Measurements from ENCODE around the gene XYLT1. TPM values are rescaled to one million over a fixed set of nuclear protein-coding genes. Genes with fewer than 3 reads are reported as not detected.

The XYLT1 gene
- polyA plus RNA-seq, 4 donors: 6.9 to 8.0 (median 7.2) TPM

DNA sequence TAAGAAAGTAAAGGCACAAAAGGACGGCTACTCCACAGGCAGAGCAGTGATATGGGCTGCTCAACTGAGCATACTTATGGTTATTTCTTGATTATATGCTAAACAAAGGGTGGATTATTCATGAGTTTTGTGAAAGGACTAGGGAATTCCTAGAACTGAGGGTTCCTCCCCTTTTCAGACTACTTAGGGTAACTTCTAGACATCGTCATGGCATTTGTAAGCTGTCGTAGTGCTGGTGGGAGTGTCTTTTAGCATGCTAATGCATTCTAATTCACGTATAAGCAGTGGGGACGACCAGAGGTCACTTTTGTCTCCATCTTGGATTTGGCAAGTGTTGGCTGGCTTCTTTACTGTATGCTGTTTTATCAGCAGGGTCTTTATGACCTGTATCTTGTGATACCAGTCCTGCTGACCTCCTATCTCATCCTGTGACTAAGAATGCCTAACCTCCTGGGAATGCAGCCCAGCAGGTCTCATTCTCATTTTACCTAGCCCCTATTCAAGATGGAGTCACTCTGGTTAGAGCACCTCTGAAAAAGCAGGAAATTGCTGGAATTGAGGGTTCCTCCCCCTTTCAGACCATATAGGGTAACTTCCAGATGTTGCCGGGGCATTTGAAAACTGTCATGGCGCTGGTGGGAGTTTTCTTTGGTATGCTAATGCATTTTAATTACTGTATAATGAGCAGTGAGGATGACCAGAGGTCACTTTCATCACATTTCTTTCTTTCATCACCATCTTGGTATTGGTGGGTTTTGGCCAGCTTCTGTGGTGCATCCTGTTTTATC lies 388.5 kb downstream of the XYLT1 start:
- DNase-seq (ENCODE audit: low read depth in 4 of 4, low spot score in 2 of 4): no peak

DNA sequence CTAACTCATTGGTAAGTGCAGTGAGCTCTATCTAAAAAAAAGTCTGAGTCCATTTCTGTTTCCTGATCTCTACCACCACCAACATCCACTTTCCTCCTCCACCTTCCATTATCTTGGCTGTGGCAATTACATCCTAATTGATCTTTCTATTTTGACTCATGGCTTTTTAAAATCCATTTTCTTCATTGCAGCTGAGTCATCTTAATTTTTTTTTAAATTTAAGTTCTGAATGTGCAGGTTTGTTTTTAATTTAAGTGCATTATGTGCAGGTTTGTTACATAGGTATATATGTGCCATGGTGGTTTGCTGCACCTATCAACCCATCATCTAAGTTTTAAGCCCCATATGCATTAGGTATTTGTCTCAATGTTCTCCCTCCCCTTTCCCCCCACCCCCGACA lies 390.7 kb downstream of the XYLT1 start:
- no peak for DNase-seq (ENCODE audit: low read depth in 4 of 4, low spot score in 2 of 4)

DNA sequence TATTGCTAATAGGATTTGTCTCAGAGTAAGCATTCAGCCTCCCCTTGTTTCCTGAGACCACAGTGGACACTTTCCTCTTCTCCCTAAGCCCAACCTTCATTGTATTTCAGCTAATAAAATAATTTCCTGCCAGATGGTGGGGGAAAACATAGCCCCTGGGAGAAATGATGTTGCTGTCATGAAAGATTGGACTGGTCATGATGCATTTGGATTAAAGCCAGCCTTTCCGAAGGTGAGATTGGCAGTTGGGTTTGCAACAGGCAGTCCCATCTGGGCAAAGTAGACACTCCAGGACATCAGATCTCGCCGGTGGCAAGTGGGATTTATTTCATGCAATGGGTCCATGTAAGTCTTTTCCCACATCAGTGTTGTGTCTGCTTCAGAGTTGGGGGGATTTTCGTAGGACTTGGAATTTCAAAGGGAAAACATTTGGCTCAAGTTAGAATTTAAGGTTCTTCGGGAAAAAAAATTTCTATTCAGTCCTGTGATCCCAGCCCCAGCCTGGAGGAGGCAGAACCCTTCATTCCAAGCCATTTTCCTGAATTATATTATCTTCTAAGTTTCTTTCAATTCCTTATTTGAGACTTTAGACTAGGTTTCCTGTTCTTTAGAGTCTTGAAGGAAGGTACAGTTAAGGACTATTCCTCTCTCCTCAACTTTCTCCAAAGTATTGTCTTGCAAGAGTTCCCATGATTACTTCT lies 391.7 kb downstream of the XYLT1 start:
- no peak for DNase-seq (ENCODE audit: low read depth in 4 of 4, low spot score in 2 of 4)

DNA sequence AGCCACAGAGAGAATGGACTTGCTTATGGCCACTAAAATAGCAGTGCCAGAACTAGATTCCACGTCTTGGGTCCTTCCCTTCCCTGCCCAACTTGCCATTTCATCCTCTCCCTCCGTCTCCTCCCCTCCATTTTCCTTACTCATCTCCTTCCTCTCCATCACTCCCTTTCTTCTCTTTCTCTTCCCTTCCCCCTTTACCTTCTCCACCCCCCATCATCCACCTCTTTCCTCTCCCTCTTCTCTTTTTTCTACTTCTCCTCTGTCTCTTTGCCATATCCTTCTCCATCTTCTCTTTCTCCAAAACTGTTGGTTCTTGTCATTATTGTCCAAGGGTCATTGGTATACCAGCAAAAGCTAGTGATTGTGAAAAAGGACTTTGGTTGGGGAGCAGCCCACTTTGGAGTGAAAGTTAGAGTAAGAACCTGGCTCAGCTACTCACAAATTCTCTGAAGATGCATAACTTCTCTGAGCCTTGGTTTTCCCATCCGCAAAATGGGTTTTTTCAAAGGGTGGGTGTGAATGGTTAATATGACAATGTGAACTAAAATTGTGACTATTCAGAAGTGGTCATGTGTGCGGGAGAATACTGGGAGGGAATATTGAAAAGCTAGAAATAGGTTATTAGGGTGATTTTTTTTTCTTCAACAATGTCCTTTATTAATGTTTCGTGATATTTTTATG lies 393.8 kb downstream of the XYLT1 start:
- DNase-seq (ENCODE audit: low read depth in 4 of 4, low spot score in 2 of 4): no peak

DNA sequence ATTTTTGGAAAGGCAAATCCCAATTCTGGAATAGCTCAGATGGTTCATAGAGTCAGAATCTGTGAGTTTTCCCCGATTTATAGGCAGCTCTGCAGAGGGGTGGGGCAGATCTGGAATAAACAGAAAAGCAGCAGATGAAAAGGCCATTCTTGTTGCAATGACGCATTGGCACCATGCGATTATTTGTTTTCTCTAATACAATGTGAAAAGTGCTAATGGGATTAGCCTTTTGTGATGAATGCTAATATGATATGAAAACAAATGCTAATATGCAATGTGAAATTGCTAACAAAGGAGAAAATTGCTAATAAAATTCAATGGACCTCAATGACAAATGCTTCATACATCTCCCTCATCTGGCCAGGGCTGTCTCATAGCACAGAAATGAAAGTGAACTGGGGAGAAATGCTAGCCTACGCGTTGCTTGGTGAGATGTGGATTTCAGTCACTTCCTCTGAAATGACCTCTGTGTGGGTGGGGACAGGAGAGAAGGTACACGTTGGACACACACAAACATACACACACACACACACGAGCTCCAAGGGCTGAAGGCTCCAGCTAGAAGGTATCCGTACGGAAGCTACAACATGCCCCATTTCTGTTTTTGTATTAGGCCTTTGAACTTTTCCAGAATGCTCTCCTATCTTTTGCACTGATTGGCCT lies 394.5 kb downstream of the XYLT1 start:
- DNase-seq (ENCODE audit: low read depth in 4 of 4, low spot score in 2 of 4): no peak

DNA sequence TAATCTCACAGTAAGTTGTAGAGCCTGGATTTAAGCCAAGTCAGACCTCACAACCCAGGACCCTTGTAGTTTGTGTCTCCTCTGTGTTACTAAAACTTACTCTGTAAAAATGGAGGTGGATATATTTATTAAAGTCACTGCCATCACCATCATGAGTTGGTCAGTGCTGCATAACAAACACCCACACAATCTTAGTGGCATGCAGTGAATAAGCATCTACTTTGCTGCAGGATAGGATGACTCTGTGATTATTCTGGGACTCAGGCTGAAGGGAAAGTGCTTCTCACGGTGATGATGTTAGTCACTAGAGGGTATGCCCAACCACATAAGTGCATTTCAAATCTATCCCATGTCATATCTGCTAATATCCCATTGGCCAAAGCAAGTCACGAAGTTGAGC lies 398.7 kb downstream of the XYLT1 start:
- no peak for DNase-seq (ENCODE audit: low read depth in 4 of 4, low spot score in 2 of 4)

DNA sequence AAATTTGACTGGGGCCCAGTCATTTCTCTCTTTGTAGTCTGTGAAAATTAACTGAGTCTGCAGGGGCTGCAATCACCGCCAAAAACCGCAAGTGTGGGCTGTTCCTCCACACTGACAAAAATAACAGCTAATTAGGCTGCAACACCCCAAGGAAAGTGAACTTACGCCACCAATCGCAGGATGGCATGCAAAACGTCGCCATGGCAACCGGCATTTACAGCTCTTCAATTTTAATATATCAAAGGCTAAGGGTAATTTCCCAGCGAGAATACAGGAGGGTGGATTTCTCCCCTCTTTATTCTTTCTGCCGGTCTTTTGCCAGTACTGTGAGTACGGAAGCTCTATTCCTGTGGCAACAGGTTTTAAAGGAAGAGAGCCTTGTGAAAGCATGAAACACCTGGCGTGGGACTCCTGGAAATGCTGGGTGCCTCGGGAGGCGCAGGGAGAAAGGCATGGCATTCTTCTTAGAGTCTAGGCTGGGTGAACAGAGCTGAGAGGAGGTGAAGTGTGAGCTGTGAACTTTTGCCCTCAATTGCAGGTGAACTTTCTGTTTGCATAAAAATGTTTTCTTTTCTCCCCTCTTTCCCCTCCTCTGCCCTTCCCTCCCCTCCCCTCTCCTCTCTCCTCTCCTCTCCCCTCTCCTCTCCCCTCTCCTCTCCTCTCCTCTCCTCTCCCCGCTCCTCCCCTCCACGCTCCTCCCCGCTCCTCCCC lies 399.7 kb downstream of the XYLT1 start:
- DNase-seq (ENCODE audit: low read depth in 4 of 4, low spot score in 2 of 4): peak in 3 of 4 donors; percentile 9 to 29 (median 24)

DNA sequence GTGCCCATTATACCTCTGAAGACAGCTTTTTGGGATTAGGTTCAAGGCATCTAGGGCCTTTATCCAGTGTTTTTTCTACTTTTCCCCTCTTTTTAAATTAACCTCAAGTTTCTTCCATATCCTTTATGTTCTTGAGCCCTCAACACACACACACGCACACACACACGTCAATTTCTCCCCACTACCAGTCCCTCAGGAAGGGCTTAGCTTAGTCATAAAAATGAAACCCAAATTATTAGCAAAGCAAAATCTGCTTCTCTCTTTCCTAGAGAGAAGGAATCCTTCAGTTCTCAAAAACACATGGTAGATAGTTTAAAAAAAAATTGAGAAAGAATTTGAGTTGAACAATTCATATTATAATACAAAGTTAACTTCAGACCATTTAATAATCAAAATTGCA lies 401.1 kb downstream of the XYLT1 start:
- DNase-seq (ENCODE audit: low read depth in 4 of 4, low spot score in 2 of 4): no peak

DNA sequence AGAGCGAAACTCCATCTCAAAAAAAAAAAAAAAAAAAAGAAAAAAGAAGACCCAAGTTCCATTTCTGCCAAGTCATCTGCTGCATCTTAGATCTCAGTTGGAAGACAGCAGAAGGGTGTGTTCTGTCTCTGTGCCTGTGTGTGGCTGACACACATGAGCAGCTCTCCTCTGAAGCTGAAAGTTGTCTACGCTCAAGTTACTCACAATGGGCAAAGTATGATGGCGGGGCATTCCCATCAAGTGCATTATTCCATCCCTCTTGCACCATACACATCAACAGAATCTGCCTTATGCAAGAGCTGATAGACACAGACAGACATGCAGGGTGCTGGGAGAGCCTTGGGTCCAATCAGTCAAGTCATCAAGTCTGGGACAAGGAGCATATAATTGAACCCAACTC lies 402.2 kb downstream of the XYLT1 start:
- DNase-seq (ENCODE audit: low read depth in 4 of 4, low spot score in 2 of 4): no peak

DNA sequence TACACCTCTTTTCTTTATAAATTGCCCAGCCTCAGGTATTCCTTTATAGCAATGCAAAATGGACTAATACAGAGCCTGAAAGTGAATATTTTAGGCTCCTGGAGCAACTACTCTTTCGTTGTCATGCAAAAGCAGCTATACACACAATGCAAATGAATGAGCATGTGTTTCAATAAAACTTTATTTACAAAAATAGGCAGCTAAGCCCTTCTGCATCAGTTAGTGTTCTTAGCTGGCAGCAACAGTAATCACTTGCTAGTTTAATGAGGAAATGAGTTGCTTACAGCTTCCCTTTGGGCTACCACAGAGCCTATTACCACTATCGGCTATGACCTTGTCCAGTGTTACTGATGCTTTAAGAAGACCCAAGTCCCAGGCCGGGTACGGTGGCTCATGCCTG lies 402.9 kb downstream of the XYLT1 start:
- no peak for DNase-seq (ENCODE audit: low read depth in 4 of 4, low spot score in 2 of 4)

DNA sequence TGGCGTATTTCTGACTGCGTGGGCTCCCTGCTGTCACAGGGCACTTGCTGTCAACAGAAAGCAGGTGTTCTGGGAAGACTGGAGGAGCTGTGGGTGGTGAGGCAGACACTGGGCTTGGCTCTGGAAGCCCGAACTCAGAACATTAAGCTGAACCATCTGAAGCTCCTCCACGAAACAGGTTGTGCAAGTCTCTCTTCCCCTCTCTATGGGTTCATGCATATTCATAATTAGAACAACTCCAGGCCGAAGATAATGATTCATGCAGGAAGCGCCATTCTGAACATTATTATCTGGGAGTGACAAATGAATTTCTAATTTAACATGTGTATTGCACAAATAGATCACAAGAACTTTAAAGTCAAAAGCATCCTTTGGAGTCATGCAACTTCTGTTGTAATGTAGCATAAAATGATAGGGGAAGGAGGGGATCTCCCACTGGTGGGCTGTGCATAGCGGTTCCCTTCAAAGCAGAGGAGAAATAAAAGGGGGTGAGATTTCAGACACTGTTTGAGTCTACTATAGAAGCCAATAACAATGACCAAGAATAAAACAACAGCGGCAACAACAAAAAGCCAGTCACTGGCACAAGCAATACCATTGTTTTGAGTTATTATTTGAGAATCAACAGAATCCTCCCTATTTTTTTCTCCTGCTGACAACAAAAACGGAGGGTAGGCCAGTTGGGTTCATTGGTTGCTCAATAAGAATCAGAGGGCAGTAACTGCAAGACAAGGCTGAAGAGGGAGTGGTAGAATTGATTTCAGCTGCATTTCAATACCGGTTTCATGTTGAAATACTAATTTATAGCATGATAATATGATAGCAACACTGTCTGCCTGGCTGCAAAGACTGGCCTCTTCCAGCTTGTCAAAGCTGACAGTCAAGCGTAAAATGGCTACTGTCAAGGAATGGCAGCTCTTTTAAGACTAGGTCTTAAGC lies 407.3 kb downstream of the XYLT1 start:
- no peak for DNase-seq (ENCODE audit: low read depth in 4 of 4, low spot score in 2 of 4)

DNA sequence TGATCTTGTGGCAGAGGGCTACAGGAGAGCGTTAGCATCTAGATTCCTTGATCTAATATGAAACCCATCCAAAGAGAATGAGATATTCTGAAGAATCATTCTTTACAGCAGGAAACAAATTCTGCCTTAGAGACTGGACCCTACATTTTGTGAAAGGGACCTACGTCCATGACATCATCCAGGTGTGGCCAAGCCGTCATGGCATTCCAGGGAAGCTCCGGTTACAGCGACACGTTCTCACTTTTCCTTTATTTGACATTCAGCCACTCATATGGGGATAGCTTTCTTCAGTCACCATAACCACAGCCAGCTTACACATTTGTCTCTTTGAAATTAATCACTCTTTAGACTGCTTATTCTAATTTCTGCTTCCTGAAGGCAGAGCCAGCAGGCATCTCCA lies 408.1 kb downstream of the XYLT1 start:
- DNase-seq (ENCODE audit: low read depth in 4 of 4, low spot score in 2 of 4): no peak

DNA sequence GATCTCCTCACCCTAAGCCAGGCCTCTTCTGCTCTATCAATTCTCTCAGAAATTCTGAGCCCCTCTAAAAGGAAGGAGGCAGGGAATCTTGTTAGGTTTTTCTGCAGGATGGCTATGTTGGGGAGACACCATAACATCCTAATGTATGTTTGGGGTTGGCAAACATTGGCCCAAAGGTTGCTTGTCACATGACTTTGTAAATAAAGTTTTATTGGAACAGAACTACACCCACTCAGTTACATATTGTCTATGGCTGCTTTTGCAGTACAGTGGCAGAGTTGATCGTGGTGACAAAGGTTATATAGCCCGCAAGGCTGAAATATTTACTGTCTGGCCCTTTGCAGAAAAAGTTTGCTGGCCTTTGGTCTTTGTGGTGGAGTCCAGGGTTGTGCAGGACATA lies 409.4 kb downstream of the XYLT1 start:
- no peak for DNase-seq (ENCODE audit: low read depth in 4 of 4, low spot score in 2 of 4)

DNA sequence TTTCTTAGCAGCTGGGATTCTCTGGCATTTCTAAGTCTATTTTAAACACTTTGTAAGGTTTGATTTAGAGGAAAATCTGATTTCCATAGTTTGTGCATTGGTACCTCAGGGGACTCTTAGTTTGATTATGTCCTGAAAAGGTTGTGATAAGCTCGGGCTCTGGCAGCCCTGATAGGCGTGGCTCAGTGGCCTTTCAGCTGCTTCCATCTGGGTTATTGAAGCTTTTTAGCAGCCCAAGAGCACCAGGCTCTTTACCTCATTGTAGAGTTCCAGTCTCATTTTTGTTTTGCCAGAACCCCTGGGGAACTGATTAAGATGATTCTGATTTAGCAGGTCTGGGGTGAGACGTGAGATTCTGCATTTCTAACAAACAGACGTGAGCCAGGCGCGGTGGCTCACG lies 412.3 kb downstream of the XYLT1 start:
- DNase-seq (ENCODE audit: low read depth in 4 of 4, low spot score in 2 of 4): no peak

DNA sequence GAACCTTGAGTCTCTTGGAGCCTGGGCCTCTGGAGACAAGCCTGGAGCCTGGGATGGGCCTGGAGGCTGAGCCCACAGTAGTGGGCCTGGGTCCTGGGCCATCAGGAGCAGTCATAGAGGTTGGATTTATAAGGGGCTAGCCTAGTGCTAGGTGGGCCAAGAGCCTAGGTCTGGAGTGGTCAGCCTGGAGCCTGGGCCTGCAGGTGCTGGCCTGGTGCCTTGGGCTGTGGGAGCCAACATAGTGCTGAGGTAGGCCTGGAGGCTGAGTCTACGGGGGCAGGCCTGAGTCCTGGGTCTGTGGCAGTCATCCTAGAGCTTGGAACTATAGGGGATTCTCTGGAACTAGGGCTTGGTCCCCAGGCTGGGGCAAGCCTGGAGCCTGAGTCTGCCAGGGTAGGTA lies 414.1 kb downstream of the XYLT1 start:
- DNase-seq (ENCODE audit: low read depth in 4 of 4, low spot score in 2 of 4): no peak

DNA sequence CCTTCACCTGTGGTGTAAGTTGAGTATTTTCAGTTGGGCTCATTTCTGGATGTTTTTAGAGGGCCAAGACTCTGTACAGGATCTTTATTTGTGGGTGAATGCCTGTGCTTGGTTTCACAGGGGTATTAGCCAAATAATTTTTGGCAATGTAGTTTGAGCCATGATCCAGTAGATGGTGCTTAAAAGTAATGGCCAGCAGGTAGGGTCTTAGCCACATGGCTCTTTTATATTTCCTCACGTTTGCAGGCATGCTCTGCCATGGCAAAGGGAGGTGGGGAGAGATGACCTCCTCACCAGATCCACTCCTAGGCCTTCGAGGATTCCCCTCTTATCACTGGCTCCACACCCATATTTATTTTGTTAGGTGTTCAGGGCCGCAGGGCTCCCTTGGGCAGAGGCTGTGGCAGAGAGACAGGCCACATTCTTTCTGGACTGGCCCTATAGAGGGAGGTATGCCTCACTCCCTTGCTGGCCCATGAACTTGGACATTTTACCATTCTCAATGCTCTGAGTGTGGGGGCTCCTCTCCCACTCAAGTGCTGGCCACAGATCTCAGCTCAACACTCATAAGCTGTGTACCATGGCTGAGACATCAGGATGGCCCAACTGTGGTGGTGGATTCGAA lies 417.1 kb downstream of the XYLT1 start:
- no peak for DNase-seq (ENCODE audit: low read depth in 4 of 4, low spot score in 2 of 4)
